NB4 (cell line): ENCODE measurements around the gene CREB3L2.

ENCODE experiments used
- CTCF ChIP-seq: IDR thresholded peaks from one replicate; pipeline ENCODE4 v1.5.1; 2012; ENCODE audit warnings: low read depth, low read length
- MAX ChIP-seq: IDR thresholded peaks from 2 replicates; pipeline ENCODE4 v1.6.1; 2011; ENCODE audit warnings: low read depth, low read length
- MYC ChIP-seq: IDR thresholded peaks from 2 replicates; pipeline ENCODE4 v1.6.1; 2011; ENCODE audit warnings: low read depth, low read length
- POLR2A ChIP-seq: IDR thresholded peaks from 2 replicates; pipeline ENCODE4 v1.6.1; 2011; ENCODE audit warnings: mild to moderate bottlenecking; ENCODE audit not compliant: insufficient read length; ENCODE audit errors: extremely low read depth

GRCh38 chr7:137981175-137981574 is 20.7 kb downstream of the CREB3L2 start:
- TF ChIP-seq MYC (no peak), CTCF (no peak), MAX (no peak), POLR2A (no peak)
